GM19468 (cell line): ENCODE results near the gene INPP4A.

Source experiments
- ATAC-seq: cut with Tn5 transposase; IDR thresholded peaks from one replicate; pipeline ENCODE4 v1.9.1; 2021; ENCODE audit warnings: mild to moderate bottlenecking, moderate library complexity, moderate number of reproducible peaks; ENCODE audit not compliant: unreplicated experiment; ENCODE audit errors: extremely low read depth

The INPP4A gene

GRCh38 chr2:98458667-98459380, 14.2 kb downstream of the INPP4A start:
- ATAC-seq: no peak

GRCh38 chr2:98459496-98460175, 15.0 kb downstream of the INPP4A start:
- peak; percentile 16 for ATAC-seq

- peak; percentile 53 for ATAC-seq
These were observed 16.2 kb downstream of the INPP4A start for GRCh38 chr2:98460573-98461497.

- ATAC-seq: no peak
These were observed 16.9 kb downstream of the INPP4A start for GRCh38 chr2:98461498-98462049.

- ATAC-seq: no peak
These were observed 18.4 kb downstream of the INPP4A start for GRCh38 chr2:98463081-98463481.

GRCh38 chr2:98463551-98463971, 18.9 kb downstream of the INPP4A start:
- ATAC-seq: no peak

GRCh38 chr2:98463988-98464771, 19.5 kb downstream of the INPP4A start:
- no peak for ATAC-seq

- ATAC-seq: peak; percentile 50
These were observed 20.2 kb downstream of the INPP4A start for GRCh38 chr2:98464772-98465310.

GRCh38 chr2:98465456-98466226, 21.0 kb downstream of the INPP4A start:
- peak; percentile 13 for ATAC-seq

- ATAC-seq: no peak
These were observed 22.5 kb downstream of the INPP4A start for GRCh38 chr2:98467082-98467536.

GRCh38 chr2:98467652-98468051, 23.0 kb downstream of the INPP4A start:
- ATAC-seq: no peak

- ATAC-seq: peak; percentile 11
These were observed 24.1 kb downstream of the INPP4A start for GRCh38 chr2:98468621-98469236.

GRCh38 chr2:98469862-98470544, 25.3 kb downstream of the INPP4A start:
- no peak for ATAC-seq

- no peak for ATAC-seq
These were observed 26.2 kb downstream of the INPP4A start for GRCh38 chr2:98470851-98471255.

GRCh38 chr2:98471402-98472131, 26.9 kb downstream of the INPP4A start:
- no peak for ATAC-seq

- no peak for ATAC-seq
These were observed 27.5 kb downstream of the INPP4A start for GRCh38 chr2:98472132-98472650.
